ENCODE results near the gene PARP14. TPM values are rescaled to one million over a fixed set of nuclear protein-coding genes. Genes with fewer than 3 reads are reported as not detected.

PARP14 gene
- polyA plus RNA-seq, 1 experiment, result 29.3 TPM

- TF ChIP-seq CTCF (IDR thresholded peaks at IDR 0.05; ENCODE audit: low read depth, low read length), result no peak
- Histone ChIP-seq H3K9me3 (ENCODE audit: control insufficient read depth, insufficient read depth, low read length) (no peaks in the 10 kb centered on the region), H3K4me3 (ENCODE audit: low read depth, low read length) (no peak overlapping the region), H3K27ac (ENCODE audit: low read depth, low read length) (no peak overlapping the region), H3K27me3 (ENCODE audit: control insufficient read depth, insufficient read depth, low read length) (no peaks in the 10 kb centered on the region)
- no peak for DNase-seq (ENCODE audit: low read depth, low spot score)
- ChIA-PET POLR2A (no interaction called here), CTCF (interaction anchor here (1.7 kb wide), 1 partner anchor 9 kb away, joined by 5 read pairs; no protein-coding TSS in a partner anchor)
These were observed 6.7 kb downstream of the PARP14 start for GRCh38 chr3:122687298-122687697.

GRCh38 chr3:122688996-122689395 lies 8.4 kb downstream of the PARP14 start:
- Histone ChIP-seq H3K9me3 (ENCODE audit: control insufficient read depth, insufficient read depth, low read length) (no peaks in the 10 kb centered on the region), H3K27ac (ENCODE audit: low read depth, low read length) (no peak overlapping the region), H3K27me3 (ENCODE audit: control insufficient read depth, insufficient read depth, low read length) (no peaks in the 10 kb centered on the region), H3K4me3 (ENCODE audit: low read depth, low read length) (no peak overlapping the region)
- no peak for DNase-seq (ENCODE audit: low read depth, low spot score)
- ChIA-PET CTCF (interaction anchor here (1.7 kb wide), 1 partner anchor 10 kb away, joined by 5 read pairs; no protein-coding TSS in a partner anchor), POLR2A (no interaction called here)
- TF ChIP-seq CTCF (IDR thresholded peaks at IDR 0.05; ENCODE audit: low read depth, low read length), result no peak

GRCh38 chr3:122689587-122689986 lies 8.9 kb downstream of the PARP14 start:
- POLR2A ChIA-PET, result no interaction called here
- DNase-seq (ENCODE audit: low read depth, low spot score), result no peak

GRCh38 chr3:122690096-122690495 lies 9.5 kb downstream of the PARP14 start:
- H3K9me3 ChIP-seq (ENCODE audit: control insufficient read depth, insufficient read depth, low read length), result no peaks in the 10 kb centered on the region
- TF ChIP-seq CTCF (IDR thresholded peaks at IDR 0.05; ENCODE audit: low read depth, low read length), result no peak
- H3K4me3 ChIP-seq (ENCODE audit: low read depth, low read length), result no peak overlapping the region
- no peaks in the 10 kb centered on the region for H3K27me3 ChIP-seq (ENCODE audit: control insufficient read depth, insufficient read depth, low read length)
- ChIA-PET POLR2A (no interaction called here), CTCF (interaction anchor here (1.0 kb wide), 1 partner anchor 12 kb away, joined by 4 read pairs; no protein-coding TSS in a partner anchor)
- no peak overlapping the region for H3K27ac ChIP-seq (ENCODE audit: low read depth, low read length)
- DNase-seq (ENCODE audit: low read depth, low spot score), result no peak

More at GRCh38 chr3:122689587-122689986, 8.9 kb downstream of the PARP14 start:
- Histone ChIP-seq H3K27ac (ENCODE audit: low read depth, low read length) (no peak overlapping the region), H3K9me3 (ENCODE audit: control insufficient read depth, insufficient read depth, low read length) (no peaks in the 10 kb centered on the region), H3K27me3 (ENCODE audit: control insufficient read depth, insufficient read depth, low read length) (no peaks in the 10 kb centered on the region), H3K4me3 (ENCODE audit: low read depth, low read length) (no peak overlapping the region)
- no peak for TF ChIP-seq CTCF (IDR thresholded peaks at IDR 0.05; ENCODE audit: low read depth, low read length)
- CTCF ChIA-PET, result interaction anchor here (1.0 kb wide), 1 partner anchor 11 kb away, joined by 4 read pairs; no protein-coding TSS in a partner anchor

- ChIA-PET CTCF (interaction anchor here (1.2 kb wide), 1 partner anchor 13 kb away, joined by 3 read pairs; no protein-coding TSS in a partner anchor), POLR2A (no interaction called here)
- DNase-seq (ENCODE audit: low read depth, low spot score), result peak; percentile 29
- Histone ChIP-seq H3K27me3 (ENCODE audit: control insufficient read depth, insufficient read depth, low read length) (no peaks in the 10 kb centered on the region), H3K9me3 (ENCODE audit: control insufficient read depth, insufficient read depth, low read length) (no peaks in the 10 kb centered on the region), H3K4me3 (ENCODE audit: low read depth, low read length) (no peak overlapping the region), H3K27ac (ENCODE audit: low read depth, low read length) (peak overlapping the region; percentile 21)
- no peak for TF ChIP-seq CTCF (IDR thresholded peaks at IDR 0.05; ENCODE audit: low read depth, low read length)
These were observed 10.6 kb downstream of the PARP14 start for GRCh38 chr3:122691195-122691594.
